ENCODE results near the gene NATD1. TPM values are rescaled to one million over a fixed set of nuclear protein-coding genes. Genes with fewer than 3 reads are reported as not detected.

The NATD1 gene
- total RNA-seq, 2 experiments from 2014 or later = 7.2 to 8.3 TPM

DNA sequence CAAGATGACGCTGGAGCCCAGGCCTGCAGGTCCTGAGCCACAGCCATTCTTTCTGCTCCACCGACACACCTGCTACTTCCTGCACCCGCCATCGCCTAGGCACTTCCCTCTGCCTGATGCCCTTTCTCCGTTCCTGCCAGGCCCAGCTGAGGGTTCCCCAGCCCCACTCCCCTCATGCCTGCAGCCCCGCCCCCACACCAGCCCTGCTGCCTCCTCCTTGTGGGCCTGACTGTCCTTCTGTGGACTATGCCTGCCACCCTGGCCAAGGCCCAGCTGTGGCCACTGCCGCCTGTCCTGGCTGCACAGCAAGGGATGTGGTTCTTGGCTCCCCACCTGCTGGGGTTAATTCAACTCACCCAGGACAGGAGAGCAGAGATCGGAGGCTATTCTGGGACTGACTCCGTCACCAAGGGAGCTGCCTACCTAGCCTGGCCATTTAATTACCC lies 7.5 kb downstream of the NATD1 start:
- ChIA-PET CTCF (no interaction called here), POLR2A (no interaction called here)
- Mint-ChIP-seq H3K27me3 (no peaks in the 10 kb centered on the region), H3K4me1 (no peaks in the 10 kb centered on the region), H3K9me3 (no peaks in the 10 kb centered on the region), H3K27ac (no peak overlapping the region), H3K4me3 (no peak overlapping the region), H3K36me3 (ENCODE audit: low read depth) (no peaks in the 10 kb centered on the region)
- no peak for DNase-seq

DNA sequence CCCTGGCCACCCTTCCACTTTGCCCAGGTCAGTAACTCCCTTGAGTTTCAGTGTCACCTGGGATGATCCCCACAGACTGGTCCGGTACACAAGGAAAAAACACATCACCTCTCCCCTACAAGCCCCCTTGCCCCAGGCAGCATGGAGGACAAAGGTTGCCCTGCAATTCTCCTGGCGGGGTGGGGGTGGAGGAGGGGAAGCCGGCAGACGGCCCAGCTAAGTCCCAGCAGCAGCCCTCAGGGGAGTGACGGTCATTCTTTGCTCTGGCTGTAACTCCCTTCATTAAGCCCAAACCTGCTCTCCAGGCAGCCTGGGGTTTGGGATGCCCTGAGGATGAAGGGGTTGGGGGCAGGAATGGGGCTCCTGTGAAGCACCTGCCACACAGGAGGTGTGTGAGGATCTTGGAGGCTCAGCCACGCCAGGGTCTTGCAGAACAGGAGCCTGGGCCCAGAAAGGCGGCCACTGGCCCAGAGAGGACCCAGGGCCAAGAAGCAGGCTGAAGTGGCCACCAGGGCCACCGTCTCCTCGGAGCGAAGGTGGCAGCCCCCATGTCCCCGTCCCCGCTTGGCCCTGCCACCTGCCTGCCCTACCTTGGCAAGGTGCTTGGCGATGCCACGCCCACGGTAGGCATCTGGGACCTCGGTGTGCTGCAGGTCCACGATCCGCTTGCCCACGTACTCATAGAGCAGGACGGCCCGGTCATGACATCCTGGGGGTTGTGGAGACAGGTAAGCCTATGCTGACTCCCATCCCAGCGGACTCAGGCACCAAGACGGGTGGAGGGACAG lies 9.5 kb downstream of the NATD1 start:
- CTCF ChIA-PET = interaction anchor here (1.5 kb wide), 1 partner anchor 123 kb away, joined by 3 read pairs; no protein-coding TSS in a partner anchor

DNA sequence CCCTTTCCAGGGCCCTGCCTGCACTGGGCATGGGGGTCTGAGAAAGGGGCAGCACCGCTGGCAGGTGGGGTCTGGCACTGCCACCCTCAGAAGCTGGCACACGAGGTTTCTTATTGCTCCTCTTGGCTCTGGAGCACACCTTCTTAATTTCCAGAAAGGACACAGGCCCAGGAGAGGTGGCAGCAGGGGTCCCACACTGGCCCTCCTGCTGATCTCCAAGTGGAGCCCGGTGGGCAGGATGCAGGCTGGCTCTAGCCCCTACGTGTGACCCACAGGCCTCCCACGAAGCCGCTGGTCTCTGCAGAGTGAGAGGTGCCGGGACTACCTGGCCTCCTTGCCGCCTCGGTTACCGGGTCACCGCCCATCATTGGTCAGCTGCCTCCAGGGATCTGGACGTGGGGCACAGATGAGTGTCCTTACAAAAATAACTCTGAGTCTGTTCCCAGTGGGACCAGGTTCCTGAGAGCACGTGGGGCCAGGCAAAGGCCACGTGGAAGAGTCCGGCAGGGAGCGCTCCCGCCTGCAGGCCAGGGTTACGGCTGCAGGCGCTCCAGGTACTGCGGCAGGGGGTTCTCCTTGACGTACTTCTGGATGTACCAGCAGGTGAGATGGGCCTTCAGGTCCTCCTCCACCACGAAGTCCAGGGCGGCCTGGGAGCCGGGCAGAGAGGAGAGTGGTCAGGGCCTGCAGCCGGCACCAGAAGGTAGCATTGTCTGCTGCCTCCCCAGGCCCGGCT lies 10.3 kb downstream of the NATD1 start:
- POLR2A ChIA-PET = no interaction called here
- no peaks in the 10 kb centered on the region for H3K4me1 Mint-ChIP-seq
- no peak overlapping the region for H3K27ac Mint-ChIP-seq
- H3K27me3 Mint-ChIP-seq = no peaks in the 10 kb centered on the region
- H3K4me3 Mint-ChIP-seq = no peak overlapping the region
- no peak for DNase-seq
- no peaks in the 10 kb centered on the region for H3K9me3 Mint-ChIP-seq
- H3K36me3 Mint-ChIP-seq (ENCODE audit: low read depth) = no peaks in the 10 kb centered on the region
- CTCF ChIA-PET = no interaction called here

More for the DNA sequence above, 9.5 kb downstream of the NATD1 start:
- no peak for DNase-seq
- Mint-ChIP-seq H3K9me3 (no peaks in the 10 kb centered on the region), H3K27me3 (no peaks in the 10 kb centered on the region), H3K4me1 (no peaks in the 10 kb centered on the region), H3K36me3 (ENCODE audit: low read depth) (no peaks in the 10 kb centered on the region), H3K4me3 (no peak overlapping the region), H3K27ac (no peak overlapping the region)
- POLR2A ChIA-PET = no interaction called here

DNA sequence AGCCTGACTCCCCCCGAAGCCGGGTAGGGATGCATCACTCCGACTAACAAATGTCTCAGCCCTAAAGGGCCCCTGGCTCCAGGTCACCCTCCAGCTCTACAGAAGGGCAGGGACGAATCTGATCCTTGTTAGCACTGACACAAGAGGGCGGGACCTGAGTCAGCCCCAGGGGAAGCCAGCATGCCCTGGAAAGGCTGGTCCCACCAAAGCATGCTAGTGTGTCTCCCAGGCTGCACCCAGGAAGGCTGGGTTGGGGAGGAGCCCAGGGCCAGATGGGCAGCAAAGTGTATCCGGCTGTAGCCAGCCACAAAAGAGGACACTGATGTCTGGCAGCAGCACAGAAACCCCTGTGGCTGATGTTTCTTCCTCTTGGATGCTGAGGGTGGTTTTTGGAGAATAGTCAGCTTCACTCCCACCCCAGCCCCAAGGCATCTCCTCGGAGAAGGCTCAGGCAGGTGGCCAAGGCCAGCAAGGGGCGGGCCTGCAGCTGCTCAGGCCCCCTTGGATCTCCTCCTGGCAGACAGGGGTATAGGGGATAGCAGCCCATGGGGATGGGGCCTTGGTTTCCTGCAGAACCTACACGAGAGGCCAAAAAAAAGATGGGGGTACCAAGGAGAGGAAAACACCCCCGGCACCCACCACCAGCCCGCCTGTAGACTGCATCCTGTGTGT lies 11.0 kb downstream of the NATD1 start:
- CTCF ChIA-PET = no interaction called here

DNA sequence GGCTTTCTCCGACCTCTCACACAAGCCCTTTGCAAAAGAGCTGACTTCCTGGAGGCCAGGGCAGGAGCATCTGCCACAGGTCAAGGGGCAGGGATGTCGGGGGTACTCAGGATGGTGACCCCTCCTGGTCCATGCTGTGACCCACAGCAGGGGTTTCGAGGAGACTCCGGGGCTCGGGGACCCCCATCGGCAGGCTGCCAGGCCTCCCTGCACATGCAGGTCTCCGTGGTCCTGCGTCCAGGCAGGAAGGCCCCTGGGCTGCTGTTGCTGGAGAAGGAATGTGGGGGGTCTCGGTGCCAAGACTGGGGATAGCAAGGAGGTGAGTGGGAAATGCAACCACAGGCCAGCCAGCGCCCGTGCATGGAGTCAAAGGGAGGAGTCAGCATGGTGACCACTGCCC lies 11.6 kb downstream of the NATD1 start:
- Mint-ChIP-seq H3K4me3 (no peak overlapping the region), H3K9me3 (no peaks in the 10 kb centered on the region), H3K4me1 (no peaks in the 10 kb centered on the region), H3K36me3 (ENCODE audit: low read depth) (no peaks in the 10 kb centered on the region), H3K27me3 (no peaks in the 10 kb centered on the region), H3K27ac (no peak overlapping the region)
- POLR2A ChIA-PET = no interaction called here
- DNase-seq = no peak
- CTCF ChIA-PET = no interaction called here

More for the DNA sequence above, 11.0 kb downstream of the NATD1 start:
- Mint-ChIP-seq H3K4me3 (no peak overlapping the region), H3K9me3 (no peaks in the 10 kb centered on the region), H3K4me1 (no peaks in the 10 kb centered on the region), H3K27me3 (no peaks in the 10 kb centered on the region), H3K36me3 (ENCODE audit: low read depth) (no peaks in the 10 kb centered on the region), H3K27ac (no peak overlapping the region)
- no peak for DNase-seq
- POLR2A ChIA-PET = no interaction called here

DNA sequence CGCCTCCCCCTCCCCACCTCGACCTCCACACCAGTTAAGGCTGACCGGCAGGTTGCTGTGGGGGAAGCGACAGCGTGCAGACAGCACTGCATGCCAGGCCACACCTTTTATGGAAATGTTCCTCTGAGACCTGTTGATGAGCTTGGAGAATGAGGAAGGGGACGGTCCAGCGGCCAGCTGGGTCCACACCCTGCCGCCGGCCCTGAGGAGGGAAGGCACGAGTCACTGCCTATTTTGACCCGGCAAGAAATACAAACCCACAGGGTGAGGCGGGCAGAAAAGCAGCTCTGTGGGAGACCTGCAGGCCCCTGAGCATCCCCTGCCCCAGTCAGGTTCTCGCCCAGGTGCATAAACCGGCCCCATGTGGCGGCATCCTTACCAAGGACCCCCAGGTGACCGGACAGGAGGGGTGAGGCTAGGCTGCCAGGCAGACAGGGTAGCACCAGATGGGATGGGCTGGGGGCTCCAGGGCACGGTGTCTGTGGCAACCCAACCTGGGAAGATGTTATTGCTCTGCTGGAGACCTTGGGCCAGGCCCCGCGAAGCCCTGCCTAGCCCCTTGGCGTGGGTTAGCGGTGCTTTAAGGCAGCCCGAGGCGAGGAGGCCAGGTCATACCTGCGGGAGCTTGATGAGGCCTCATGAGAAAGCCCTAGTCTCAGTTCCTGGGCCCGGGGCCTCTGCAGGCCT lies 12.7 kb downstream of the NATD1 start:
- no peak overlapping the region for H3K27ac Mint-ChIP-seq
- H3K36me3 Mint-ChIP-seq (ENCODE audit: low read depth) = no peaks in the 10 kb centered on the region
- no peaks in the 10 kb centered on the region for H3K27me3 Mint-ChIP-seq
- no peak for DNase-seq
- ChIA-PET CTCF (interaction anchor here (1.3 kb wide), 1 partner anchor 28 kb away, joined by 5 read pairs; no protein-coding TSS in a partner anchor), POLR2A (no interaction called here)
- H3K4me1 Mint-ChIP-seq = no peaks in the 10 kb centered on the region
- H3K4me3 Mint-ChIP-seq = no peak overlapping the region
- no peaks in the 10 kb centered on the region for H3K9me3 Mint-ChIP-seq

DNA sequence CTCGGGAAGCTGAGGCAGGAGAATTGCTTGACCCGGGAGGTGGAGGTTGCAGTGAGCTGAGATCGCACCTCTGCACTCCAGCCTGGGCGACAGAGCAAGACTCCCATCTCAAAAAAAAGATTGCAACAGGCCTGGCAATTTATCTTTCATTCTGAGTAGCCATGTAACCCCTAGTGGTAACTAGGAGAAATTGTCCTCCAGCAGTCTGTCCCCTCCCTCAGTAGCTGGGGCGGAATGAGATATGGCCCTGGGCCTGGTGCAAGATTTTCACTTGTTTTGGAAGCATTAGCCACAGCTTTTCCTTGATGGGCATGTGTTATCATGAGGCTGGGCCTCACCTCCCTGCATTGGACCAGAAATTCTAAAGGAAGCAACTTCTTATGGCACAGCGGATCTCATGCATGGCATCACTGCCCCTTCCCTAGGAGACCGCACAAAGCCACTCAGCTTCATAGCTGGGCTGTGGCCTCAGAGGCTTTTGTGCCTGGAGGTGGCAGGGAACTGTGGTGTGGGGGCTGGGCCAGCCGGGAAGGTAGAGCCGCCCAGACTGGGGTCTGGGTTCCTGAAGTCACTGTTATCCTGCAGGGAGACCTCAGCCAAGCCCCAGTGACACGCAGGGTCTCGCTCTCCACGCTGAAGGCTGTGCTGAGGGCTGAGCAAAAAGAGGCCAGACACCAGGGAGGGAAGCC lies 13.4 kb downstream of the NATD1 start:
- no peaks in the 10 kb centered on the region for H3K27me3 Mint-ChIP-seq
- DNase-seq = no peak
- POLR2A ChIA-PET = no interaction called here

DNA sequence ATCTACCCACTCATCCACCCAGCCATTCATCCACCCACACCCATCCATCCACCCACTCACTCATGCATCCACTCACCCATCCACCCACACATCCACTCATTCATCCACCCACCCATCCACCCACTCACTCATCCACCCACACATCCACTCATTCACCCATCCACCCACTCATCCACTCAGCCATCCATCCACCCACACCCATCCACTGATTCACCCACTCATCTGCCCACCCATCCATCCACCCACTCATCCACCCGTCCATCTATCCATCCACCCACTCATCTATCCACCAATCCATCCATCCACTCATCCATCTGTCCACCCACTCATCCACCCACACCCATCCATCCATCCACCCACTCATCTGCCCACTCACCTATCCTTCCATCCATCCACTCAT lies 17.3 kb downstream of the NATD1 start:
- H3K27me3 Mint-ChIP-seq = no peaks in the 10 kb centered on the region
- H3K4me1 Mint-ChIP-seq = no peaks in the 10 kb centered on the region
- ChIA-PET CTCF (no interaction called here), POLR2A (no interaction called here)
- no peak for DNase-seq
- H3K36me3 Mint-ChIP-seq (ENCODE audit: low read depth) = no peaks in the 10 kb centered on the region
- no peak overlapping the region for H3K4me3 Mint-ChIP-seq
- H3K9me3 Mint-ChIP-seq = peaks cover 3% of the 10 kb centered on the region
- no peak overlapping the region for H3K27ac Mint-ChIP-seq

More for the DNA sequence above, 13.4 kb downstream of the NATD1 start:
- Mint-ChIP-seq H3K4me3 (no peak overlapping the region), H3K4me1 (no peaks in the 10 kb centered on the region), H3K9me3 (no peaks in the 10 kb centered on the region), H3K27ac (no peak overlapping the region), H3K36me3 (ENCODE audit: low read depth) (no peaks in the 10 kb centered on the region)
- CTCF ChIA-PET = interaction anchor here (1.3 kb wide), 1 partner anchor 27 kb away, joined by 5 read pairs; no protein-coding TSS in a partner anchor

DNA sequence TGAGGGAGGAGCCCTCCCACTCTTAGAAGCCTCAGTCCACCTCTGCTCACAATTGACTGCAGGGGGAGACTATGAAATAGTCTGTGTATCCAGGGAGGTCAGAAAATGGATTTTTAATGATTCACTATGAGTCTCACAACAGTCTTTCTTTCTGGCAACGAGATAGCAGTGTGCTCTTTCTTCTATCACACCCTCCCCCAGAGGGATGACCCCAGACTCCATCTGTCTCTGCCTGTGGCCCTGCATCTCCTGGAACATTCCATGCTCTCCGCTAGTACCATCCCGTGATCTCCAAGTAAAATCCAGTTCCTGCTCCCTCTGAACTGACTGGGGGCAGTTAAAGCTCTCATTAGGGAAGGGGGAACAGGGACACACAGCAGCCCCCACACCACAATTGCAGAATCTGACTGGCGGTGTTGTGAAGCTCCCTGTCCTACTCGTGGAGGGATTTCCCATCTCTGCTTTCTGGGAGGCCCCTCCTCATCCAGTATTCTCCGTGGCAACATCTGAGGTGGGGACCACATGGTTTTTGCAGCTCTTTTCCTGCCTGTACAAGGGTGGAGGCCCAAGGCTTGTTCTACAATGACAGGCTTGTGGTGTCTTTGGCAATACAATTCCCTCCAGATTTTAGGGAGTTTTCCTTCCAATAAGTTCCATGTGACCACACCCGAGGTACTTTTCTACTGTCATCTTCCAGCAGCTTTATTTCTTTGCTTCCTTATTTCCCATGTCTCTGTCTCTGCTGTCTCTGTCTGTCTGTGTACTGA lies 19.4 kb downstream of the NATD1 start:
- H3K36me3 Mint-ChIP-seq (ENCODE audit: low read depth) = no peaks in the 10 kb centered on the region
- H3K9me3 Mint-ChIP-seq = peaks cover 3% of the 10 kb centered on the region
- no peak for DNase-seq
- H3K4me3 Mint-ChIP-seq = no peak overlapping the region
- CTCF ChIA-PET = no interaction called here
- no peaks in the 10 kb centered on the region for H3K27me3 Mint-ChIP-seq
- H3K27ac Mint-ChIP-seq = no peak overlapping the region
- POLR2A ChIA-PET = no interaction called here
- no peaks in the 10 kb centered on the region for H3K4me1 Mint-ChIP-seq

DNA sequence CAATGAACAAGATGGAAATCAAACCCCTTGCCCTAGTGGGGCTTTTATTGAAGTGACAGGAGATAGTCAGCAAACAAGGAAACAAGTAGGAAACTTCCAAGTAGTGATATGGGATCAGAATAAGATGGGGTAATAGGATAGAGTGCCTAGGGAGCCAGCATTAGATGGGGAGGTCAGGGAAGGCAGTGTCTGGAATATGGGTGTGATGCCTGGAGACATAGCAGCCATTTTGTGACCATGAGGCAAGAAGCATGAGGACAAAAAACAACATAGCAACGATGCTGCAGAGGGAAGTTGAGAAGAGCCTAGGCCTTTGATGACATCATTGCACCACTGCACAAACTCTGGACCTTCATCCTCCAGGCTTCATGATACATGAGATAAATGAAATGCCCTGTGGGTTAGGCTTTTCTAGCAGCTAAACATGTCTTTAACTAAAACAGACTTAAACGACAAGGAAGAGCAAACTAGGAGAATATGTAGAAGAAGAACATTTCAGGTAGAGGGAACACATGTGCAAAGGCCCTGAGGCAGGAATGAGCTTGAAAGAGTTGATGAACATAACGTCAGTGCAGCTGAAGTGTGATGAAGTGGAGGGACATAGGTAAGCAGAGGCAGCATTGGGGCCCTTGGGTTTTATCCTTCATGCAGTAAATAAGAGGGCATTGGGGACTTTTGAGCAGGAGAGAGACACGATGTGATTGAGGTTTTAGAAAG lies 21.0 kb downstream of the NATD1 start:
- no peaks in the 10 kb centered on the region for H3K27me3 Mint-ChIP-seq
- no peaks in the 10 kb centered on the region for H3K4me1 Mint-ChIP-seq
- DNase-seq = no peak
- H3K27ac Mint-ChIP-seq = no peak overlapping the region
- no peaks in the 10 kb centered on the region for H3K36me3 Mint-ChIP-seq (ENCODE audit: low read depth)
- ChIA-PET CTCF (no interaction called here), POLR2A (interaction anchor here (0.7 kb wide), 1 partner anchor 20 kb away, joined by 3 read pairs; no protein-coding TSS in a partner anchor)
- no peak overlapping the region for H3K4me3 Mint-ChIP-seq
- H3K9me3 Mint-ChIP-seq = peaks cover 3% of the 10 kb centered on the region

DNA sequence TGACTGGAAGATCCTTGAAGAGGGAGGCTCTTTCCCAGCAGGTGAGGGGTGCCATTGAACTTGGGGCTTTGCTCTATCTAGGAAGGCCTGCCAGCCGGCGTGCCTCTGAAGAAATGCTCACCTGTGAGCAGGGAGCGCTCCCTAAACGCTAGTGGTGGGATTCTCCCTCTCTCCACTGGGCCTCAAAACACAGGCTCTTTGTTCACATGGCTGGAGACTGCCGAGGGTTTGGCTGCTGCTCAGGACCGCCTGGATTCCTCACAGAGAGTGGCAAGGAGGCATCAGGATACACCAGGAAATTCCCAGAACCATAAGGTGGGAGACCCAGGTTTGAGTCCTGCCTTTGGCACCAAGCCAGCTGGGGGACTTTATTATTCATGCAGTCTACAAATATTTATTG lies 21.7 kb downstream of the NATD1 start:
- no peaks in the 10 kb centered on the region for H3K4me1 Mint-ChIP-seq
- CTCF ChIA-PET = no interaction called here

More for the DNA sequence above, 21.7 kb downstream of the NATD1 start:
- H3K27ac Mint-ChIP-seq = no peak overlapping the region
- H3K4me3 Mint-ChIP-seq = no peak overlapping the region
- POLR2A ChIA-PET = no interaction called here
- H3K36me3 Mint-ChIP-seq (ENCODE audit: low read depth) = no peaks in the 10 kb centered on the region
- H3K9me3 Mint-ChIP-seq = peaks cover 3% of the 10 kb centered on the region
- no peaks in the 10 kb centered on the region for H3K27me3 Mint-ChIP-seq
- DNase-seq = no peak
